MM.1S (cell line): ENCODE measurements around the gene GPRC6A.

Source experiments
- CTCF ChIP-seq: fragments of 300-600 bp; sonication (generic); IDR thresholded peaks from 2 replicates; pipeline ENCODE4 v1.5.1; 2016; ENCODE audit warnings: antibody characterized with exemption, low read length, mixed read lengths
- EZH2 ChIP-seq: fragments of 300-600 bp; sonication (generic); optimal IDR thresholded peaks from 2 replicates; pipeline ENCODE3; 2017; ENCODE audit warnings: low read depth, mild to moderate bottlenecking, antibody characterized with exemption, low read length, mixed read lengths

GRCh38 chr6:116876107-116876506, 47.2 kb upstream of the GPRC6A start:
- no peak for TF ChIP-seq CTCF
- no peak for TF ChIP-seq EZH2
